GM23248 (cell line): ENCODE results near the gene POU2AF2.

Source experiments
- EZH2 ChIP-seq: fragments of 200-600 bp; sonication (generic); IDR thresholded peaks from 2 replicates; pipeline ENCODE4 v1.6.1; 2018; ENCODE audit warnings: antibody characterized with exemption, mild to moderate bottlenecking; ENCODE audit not compliant: insufficient read depth, poor library complexity, severe bottlenecking
- EZH2phosphoT487 ChIP-seq: fragments of 200-600 bp; sonication (generic); IDR thresholded peaks from 2 replicates; pipeline ENCODE4 v1.6.1; 2018; ENCODE audit warnings: antibody characterized with exemption, moderate library complexity, mild to moderate bottlenecking, low read depth; ENCODE audit not compliant: insufficient read depth

DNA sequence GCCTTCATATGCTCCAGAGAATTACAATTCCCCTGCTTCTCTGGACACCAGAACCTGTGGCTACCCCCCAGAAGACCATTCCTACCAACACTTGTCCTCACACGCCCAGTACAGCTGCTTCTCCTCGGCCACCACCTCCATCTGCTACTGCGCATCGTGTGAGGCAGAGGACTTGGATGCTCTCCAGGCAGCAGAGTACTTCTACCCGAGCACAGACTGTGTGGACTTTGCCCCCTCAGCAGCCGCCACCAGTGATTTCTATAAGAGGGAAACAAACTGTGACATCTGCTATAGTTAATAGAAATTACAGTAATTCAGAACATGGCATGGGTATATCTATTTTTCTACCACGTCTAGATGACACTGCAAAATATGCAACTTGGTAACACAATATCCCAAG is 62.6 kb downstream of the POU2AF2 start:
- TF ChIP-seq EZH2 (no peak), EZH2phosphoT487 (no peak)
